HG02678 (cell line): ENCODE data around the gene HES4.
"Not testable (repeated sequence)": the region's sequence is repeated elsewhere in the genome, so short reads cannot be mapped to it uniquely, and the experiment has no call there.

ENCODE experiments used
- ATAC-seq: cut with Tn5 transposase; IDR thresholded peaks from one replicate; pipeline ENCODE4 v1.9.1; 2021; ENCODE audit warnings: mild to moderate bottlenecking, moderate library complexity; ENCODE audit not compliant: unreplicated experiment

HES4 gene

DNA sequence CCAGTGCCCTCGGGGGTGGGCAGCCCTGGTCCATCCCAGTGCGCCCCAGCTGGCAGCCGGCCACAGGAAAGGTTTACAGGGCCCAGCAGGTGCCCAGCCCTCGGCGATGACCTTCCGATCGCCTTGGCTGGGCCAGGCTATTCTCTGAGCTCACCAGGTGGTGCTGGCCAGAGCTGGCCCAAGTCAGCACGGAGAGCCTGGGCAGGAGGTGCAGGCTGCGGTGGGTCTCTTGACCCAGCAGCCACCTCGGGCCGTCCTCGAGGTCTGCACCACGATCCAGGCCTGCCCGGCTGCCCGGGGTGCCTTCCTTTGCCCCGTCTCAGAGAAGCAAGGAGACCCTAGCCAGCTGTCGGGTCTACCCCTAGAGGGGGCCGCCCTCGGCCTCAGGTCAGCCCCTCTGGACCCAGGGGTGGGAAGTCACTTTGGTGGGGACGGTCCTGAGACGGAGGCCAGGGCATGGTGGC is 18.4 kb downstream of the HES4 start:
- no peak for ATAC-seq

DNA sequence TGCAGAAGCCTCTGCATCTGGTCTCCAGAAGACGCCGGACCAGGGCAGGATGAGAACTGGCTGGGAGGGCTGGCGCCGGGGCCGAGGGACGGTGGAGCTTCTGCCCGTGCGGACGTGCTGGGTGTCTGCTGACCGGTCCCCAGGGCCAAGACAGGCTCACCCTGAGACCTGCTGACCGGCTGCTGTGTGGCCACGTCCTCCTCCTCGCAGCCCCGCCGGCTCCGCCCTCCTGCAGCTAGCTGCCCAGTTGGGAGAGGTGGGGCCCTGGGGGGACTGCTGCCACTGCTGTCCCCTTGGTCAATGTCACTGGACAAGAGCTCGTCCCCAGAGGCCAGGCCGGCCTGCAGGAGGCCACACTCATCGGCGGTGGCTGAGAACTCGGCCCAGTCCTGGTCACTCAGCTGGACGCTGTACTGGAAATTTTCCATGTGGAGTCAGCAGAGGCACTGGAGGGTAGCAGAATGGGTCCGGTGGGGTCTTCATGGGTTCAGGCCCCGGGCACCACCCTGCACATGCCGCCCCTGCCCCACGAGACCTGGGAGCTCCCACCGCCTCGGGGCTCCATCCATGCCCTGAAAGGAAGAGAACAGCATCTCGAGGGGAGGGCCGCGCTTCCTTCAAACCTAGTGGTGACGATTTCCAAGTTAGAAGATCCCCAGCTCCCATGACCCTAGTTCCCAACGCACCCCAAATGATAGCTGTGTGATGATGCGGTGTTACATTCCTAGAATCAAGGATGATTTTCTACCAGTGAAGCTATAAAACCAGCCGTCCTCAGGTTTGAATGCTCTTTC is 19.1 kb downstream of the HES4 start:
- no peak for ATAC-seq

DNA sequence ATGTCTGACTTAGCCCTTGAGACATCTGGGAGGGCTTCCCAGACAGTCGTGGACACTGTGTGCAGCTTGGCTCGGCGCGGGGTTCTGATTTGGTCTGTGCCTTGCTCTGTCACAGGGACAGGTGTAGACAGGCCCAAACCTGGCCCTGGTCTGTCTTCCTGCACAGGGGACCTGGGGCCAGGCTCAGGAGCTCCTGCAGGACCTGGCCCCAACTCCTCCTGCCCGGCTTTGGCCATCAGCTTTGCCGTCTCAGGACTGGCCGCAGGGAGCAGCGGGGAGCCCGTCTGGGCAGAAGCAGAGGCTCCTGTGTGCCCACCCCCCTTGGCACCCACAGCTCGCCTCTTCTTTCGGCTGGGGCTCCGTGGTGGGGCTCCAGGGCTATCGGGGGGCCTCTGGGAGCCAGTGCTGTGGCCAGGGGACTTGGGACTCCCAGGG is 19.7 kb downstream of the HES4 start:
- no peak for ATAC-seq

DNA sequence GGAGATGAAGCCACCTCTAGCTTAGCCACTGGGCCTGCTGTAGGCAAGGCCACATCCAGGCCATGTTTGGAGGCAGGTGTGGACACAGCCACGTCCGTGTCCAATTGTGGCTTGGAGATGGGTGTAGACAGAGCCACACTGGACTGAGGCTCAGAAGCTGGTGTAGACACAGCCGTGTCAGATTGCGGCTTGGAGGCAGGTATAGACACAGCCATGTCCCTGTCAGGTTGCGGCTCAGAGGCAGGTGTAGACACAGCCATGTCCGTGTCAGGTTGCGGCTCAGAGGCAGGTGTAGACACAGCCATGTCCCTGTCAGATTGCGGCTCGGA is 20.2 kb downstream of the HES4 start:
- no peak for ATAC-seq

DNA sequence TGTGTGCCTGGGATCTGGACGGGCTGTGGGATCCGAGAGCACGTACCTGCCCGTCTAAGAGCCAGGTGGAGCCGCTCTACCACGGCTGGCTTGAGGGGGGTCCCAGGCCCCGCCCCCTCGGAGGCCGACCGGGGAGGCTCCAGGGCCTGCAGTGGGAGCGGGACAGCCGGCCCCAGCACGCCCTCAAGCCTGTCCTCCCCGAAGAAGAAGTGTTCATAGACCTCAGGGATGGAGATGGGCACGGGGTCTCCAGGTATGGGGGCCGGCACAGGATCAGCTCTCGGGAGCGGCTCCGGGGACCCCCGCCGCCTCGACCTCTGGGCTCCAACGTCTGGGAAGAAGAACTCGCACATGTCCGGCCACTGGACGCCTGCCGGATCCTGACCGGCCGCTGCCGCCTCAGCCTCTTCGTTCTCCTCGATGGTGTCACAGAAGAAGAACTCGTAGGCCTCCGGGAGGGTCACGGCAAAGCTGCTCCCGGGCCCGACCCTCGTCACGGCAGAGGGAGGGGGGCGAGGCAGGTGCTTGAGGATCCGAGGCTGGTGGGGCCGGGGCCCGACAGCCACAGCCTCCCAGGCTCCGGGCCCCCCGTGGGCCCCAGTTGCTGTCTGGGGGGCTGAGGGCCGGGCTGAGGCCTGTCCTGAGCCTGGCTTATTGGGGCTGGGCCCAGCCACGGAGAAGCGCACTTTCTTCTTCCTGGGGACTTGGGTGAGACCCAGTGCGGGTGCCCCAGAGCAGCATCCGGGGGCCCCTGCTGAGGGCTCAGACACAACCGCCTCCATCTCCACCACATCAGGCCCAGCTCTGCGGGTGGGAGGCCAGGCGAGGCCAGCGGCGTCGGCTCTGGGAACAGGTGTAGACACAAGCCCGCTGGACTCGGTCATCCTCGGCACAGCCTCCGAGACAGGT is 20.8 kb downstream of the HES4 start:
- ATAC-seq: no peak

DNA sequence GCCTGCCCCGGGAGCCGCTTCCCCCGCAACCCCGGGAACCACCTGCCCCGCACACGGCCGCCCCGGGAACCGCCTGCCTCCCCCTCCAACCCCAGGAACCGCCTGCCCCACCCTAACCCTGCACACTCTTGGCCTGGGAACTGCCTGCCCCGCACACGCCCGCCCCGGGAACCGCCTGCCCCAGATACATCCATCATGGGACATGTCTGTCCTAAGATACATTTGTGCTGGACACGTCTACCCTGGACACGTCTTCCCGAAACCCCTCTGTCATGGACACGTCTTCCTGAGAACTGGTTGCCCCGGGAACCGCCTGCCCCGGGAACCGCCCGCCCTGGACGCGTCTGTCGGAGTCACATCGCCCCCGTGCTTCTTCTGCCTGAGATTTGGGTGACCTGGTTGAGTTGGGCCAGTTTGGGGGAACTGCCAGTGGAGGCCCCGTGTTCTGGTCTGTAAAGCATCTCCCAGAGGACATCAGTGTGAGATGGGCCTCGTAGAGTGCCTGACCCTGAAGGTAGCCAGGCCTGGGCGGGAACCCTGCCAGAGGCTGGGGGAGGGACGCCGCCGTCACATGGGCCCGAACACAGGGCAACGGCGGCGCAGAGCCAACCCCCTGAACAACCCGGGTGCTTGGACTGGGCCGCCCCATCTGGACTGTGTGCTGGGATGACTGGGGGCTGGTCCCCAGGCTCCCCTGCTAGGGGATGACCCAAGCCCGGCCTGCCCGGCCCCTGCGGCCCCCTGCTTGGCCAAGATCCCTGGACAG is 21.6 kb downstream of the HES4 start:
- ATAC-seq: no peak

DNA sequence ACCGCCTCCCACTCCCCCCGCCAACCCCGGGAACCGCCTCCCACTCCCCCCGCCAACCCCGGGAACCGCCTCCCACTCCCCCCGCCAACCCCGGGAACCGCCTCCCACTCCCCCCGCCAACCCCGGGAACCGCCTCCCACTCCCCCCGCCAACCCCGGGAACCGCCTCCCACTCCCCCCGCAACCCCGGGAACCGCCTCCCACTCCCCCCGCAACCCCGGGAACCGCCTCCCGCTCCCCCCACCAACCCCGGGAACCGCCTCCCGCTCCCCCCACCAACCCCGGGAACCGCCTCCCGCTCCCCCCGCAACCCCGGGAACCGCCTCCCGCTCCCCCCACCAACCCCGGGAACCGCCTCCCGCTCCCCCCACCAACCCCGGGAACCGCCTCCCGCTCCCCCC is 23.1 kb downstream of the HES4 start:
- not testable (repeated sequence) for ATAC-seq

DNA sequence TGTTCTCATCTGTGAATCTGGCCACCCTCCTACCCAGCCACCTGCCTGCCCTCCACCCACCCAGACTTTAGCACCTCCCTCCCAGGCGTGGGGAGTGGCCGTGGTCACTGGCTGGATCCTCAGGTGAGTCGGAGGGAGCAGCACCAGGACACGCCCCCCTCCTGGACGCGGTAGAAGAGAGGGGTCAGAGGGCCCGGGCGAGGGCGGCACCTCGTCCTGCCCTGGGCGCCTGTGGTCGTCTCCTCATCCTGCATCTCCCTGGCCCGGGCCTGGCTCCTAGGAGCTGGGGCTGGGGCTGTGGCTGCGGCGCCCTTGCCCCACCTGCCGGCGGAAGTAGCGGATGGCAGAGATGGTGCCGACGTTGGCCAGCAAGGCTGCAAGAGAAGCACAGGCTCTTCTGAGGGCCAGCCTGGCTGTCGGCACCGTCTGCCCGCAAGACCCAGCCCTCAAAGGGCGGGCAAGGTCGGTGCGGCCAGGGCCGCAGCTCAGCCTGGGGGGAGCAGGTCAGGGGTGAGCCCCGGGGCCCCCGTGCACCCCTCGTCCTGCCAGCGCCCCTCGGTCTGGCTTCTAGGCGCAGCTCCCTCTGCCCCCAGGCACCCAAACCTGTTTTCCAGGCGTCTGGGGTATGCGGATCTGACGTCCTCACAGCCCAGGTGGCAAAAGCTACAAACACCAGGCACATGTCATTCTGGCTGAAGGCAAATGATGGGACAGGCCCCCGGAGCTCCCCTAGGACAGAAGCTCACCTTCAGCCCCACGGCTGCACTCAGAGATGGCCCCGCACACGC is 23.8 kb downstream of the HES4 start:
- ATAC-seq: no peak

DNA sequence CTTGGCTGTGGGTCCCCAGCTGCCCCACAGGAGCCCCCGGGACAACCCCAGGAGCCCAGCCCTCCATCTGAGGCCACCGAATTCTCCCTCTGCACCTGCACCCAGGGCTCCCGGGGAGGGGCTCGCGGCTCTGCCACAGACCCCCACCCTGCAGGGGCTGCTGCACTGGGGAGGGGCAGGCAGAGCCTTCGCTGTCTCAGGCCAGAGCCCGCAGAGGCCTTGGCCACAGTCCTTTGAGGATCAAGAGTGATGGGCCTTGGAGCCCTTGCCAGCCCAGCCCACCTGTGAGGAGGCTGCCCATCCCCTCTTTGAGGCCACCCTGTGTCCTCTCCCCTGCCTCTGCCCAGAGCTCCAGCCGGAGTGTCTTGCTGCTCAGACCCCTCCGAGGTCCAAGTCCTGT is 24.5 kb downstream of the HES4 start:
- ATAC-seq: no peak

DNA sequence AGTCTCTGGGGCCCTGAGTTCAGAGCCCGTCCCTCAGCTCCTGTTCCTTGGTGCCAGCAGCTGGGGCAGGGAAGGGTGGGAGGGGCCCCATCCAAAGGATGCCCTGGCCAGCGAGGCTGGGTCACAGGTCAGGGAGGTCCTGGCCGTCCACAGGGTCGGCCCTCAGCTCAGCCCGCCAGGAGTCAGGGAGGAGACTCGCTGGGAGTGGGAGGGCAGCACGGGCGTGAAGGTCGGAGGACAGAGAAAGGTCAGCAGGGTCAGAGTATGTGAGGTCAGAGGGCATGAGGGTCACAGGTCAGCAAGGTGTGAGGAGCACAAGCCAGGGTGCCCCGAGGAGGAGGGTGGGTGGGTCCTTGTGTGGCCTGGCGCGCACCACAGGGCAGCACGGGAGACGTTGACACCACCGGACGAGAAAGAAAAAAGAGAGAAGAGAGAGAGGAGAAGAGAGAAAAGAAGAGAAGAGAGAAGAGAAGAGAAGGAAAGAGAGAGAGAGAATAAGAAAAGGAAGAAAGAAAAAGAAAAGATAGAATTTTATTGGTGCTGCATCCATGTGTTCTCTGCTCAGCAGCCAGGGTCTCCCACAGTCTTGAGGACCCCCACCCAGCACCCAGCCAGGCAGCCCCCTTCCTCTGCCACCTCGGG is 25.1 kb downstream of the HES4 start:
- no peak for ATAC-seq

DNA sequence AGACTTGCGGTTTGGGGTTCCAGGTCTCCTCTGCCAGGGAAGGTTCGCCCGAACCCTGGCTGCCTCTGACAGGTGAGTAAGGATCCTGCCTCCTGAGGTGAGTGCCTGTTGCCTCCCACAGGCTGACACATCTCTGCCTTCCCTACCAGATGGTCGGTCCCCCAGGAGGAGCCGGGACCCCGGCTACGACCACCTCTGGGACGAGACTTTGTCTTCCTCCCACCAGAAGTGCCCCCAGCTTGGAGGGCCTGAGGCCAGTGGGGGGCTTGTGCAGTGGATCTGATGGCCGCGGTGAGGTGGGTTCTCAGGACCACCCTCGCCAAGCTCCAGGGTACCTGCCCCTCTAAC is 25.6 kb downstream of the HES4 start:
- no peak for ATAC-seq

DNA sequence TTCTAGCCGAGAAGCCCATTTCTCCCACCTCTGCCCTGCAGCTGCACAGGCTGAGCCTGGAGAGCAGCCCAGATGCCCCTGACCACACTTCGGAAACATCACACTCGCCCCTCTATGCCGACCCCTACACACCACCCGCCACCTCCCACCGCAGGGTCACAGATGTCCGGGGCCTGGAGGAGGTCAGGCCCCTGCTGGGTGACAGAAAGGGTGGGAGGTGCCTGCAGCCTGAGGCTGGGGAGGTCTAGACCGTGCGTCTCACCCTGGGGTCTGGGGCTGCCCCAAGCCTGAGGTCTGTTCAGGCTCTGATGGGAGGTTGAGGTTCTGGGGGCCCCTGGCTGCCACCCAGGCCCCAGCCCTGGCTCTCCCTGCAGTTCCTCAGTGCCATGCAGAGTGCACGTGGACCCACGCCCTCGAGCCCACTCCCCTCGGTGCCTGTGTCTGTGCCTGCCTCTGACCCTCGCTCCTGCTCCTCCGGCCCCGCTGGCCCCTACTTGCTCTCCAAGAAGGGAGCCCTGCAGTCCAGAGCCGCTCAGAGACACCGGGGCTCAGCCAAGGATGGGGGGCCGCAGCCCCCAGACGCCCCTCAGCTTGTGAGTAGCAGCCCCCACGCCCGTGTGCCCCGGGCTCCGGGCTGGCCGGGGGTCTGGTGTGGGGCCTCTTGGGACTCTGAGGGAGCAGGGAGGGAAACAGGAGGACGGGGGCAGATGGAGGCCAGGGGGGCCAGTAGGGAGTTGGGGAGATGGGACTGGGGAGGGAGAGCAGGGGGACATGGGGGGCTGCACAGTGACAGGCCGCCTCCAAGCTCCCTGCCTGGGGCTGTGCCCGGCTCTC is 26.2 kb downstream of the HES4 start:
- ATAC-seq: no peak

DNA sequence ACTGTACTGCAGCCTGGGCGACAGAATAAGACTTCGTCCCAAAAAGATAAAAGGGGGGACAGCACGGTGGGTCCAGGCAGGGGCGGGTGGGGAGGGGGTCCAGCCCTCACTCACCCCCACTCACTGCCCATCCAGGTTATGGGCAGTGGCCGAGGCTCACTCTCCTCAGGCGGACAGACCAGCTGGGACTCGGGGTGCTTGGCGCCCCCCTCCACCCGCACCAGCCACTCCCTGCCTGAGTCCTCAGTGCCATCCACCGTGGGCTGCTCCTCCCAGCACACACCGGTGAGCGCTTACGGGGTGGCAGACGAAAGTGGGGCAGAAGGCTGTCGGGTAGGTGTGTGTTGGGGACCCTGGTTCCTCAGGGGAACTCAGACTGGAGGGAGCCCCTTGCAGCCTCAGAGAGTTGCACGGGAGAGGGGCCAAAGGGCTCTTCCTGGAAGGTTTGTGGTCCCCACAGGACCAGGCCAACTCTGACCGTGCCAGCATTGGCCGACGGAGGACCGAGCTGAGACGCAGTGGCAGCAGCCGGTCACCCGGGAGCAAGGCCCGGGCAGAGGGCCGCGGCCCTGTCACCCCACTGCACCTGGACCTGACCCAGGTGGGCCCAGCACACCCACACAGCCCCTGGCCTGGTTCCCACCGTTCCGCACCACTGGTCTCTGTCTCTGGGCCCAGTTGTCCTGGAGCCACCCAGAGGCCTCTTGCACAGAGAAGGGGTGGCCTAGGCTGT is 27.0 kb downstream of the HES4 start:
- no peak for ATAC-seq

DNA sequence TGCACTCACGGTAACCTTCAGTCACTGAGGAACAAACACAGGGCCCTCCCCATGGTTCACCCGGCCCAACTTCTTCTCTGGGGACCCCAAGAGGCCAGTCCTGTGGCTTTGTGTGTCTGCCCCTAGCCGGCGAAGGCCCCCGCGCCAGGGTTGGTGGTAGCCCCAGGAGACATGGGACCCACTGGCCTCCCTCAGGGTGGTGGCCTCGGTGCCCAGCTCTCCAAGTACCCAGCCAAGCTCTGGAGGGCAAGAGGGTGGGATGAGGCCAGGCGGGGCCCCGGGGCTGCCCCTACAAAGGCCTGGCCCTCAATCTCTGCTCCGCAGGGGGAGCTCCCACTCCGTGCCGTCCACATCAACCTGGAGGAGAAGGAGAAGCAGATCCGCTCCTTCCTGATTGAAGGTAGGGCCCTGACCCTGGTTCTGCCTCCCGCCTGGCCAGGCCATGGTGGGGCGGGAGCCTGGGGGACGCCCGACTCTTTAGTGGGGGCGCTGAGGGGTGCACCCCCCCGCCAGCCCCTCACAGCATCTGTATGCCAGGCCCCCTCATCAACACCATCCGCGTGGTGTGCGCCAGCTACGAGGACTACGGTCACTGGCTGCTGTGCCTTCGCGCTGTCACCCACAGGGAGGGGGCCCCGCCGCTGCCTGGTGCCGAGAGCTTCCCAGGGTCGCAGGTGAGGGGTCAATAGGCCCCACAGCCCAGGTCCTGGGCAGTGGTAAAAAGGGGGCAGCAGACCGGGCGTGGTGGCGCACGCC is 28.0 kb downstream of the HES4 start:
- no peak for ATAC-seq

DNA sequence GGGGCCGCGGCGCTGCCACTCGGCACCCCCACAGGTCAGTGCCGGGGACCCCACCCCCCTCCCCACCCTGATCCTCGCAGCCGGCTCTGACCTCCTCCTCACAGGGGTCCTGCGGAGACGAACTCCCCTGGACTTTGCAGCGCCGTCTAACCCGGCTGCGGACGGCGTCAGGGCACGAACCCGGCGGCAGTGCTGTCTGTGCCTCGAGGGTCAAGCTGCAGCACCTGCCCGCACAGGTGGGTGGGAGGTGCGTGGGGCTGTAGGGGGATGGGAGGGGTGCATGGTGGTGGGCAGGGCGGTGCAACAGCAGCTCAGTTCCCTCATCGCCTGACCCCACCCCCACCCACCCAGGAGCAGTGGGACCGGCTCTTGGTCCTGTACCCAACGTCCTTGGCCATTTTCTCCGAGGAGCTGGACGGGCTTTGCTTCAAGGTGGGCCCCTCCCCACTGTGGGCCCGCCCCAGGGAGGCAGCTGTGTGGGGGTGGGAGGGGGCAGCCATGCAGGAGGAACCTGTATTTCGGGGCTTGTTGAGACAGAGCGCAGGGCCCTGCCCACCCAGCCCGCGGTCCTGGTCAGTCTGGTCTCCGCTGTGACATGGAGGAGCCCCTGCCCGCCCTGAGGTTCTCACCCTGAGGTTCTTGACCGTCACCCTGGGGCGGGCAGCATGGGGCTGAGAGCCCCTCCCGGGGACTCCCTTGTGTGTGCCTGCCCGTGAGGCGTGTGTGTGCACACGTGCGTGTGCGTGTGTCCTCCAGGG is 28.7 kb downstream of the HES4 start:
- ATAC-seq: no peak

DNA sequence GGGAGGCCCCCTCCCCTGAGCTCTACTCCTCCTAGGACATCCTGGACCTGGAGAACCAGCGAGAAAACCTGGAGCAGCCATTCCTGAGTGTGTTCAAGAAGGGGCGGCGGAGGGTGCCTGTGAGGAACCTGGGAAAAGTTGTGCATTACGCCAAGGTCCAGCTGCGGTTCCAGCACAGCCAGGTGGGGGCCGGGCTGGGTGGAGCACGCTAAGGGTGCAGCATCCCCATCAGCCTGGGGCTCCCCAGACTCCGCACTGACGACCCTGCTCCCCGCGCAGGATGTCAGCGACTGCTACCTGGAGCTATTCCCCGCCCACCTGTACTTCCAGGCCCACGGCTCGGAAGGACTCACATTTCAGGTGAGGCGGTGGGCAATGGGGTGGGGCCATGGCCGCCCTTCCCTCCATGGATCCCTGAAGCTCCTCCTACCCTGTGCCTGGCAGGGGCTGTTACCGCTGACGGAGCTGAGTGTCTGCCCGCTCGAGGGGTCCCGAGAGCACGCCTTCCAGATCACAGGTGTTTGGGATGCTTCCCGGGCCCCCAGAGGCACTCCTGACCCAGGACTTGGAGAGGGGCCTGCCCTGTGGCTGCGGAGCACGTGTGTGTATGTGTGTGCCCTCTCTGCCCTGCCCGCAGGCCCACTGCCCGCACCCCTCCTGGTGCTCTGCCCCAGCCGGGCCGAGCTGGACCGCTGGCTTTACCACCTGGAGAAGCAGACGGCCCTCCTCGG is 29.5 kb downstream of the HES4 start:
- no peak for ATAC-seq
